Endothelial cell (in vitro differentiated cells): ENCODE measurements around the gene APOOL. TPM values are rescaled to one million over a fixed set of nuclear protein-coding genes. Genes with fewer than 3 reads are reported as not detected.
"Not testable (repeated sequence)": the region's sequence is repeated elsewhere in the genome, so short reads cannot be mapped to it uniquely, and the experiment has no call there.

Experiments
- DNase-seq: peaks from one replicate; pipeline ENCODE4 v3.0.0; 2021; ENCODE audit warnings: low spot score
- H3K27ac Mint-ChIP-seq: one replicate; pipeline ENCODE4 v1.8.0; 2021; ENCODE audit warnings: mixed read lengths, inconsistent platforms; ENCODE audit not compliant: unreplicated experiment
- H3K27me3 Mint-ChIP-seq: one replicate; pipeline ENCODE4 v1.8.0; 2021; ENCODE audit warnings: mild to moderate bottlenecking, moderate library complexity, mixed read lengths, inconsistent platforms; ENCODE audit not compliant: unreplicated experiment
- H3K36me3 Mint-ChIP-seq: one replicate; pipeline ENCODE4 v1.8.0; 2021; ENCODE audit warnings: mild to moderate bottlenecking, low read depth, mixed read lengths, inconsistent platforms; ENCODE audit not compliant: unreplicated experiment
- H3K4me1 Mint-ChIP-seq: one replicate; pipeline ENCODE4 v1.8.0; 2021; ENCODE audit warnings: mild to moderate bottlenecking, mixed read lengths, inconsistent platforms; ENCODE audit not compliant: unreplicated experiment
- H3K4me3 Mint-ChIP-seq: one replicate; pipeline ENCODE4 v1.8.0; 2021; ENCODE audit warnings: mild to moderate bottlenecking, mixed read lengths, inconsistent platforms; ENCODE audit not compliant: unreplicated experiment
- H3K9me3 Mint-ChIP-seq: one replicate; pipeline ENCODE4 v1.8.0; 2021; ENCODE audit warnings: mixed read lengths, inconsistent platforms; ENCODE audit not compliant: unreplicated experiment
- long read RNA-seq: library from polyadenylated mRNA; unstranded; transcript quantifications from one replicate; pipeline ENCODE4 v2.0.0, GENCODE V29; 2020; ENCODE audit not compliant: unreplicated experiment
- total RNA-seq: library from RNA; stranded (reverse); fragmentation: NEBNext Ultra II Directional; extraction: Animal tissue kit (Norgen Biotek cat#: 25700); gene quantifications from one replicate; pipeline ENCODE4 v1.2.1, GENCODE V29; 2021; ENCODE audit not compliant: unreplicated experiment
- TF ChIP-seq, protein P1 (sequence below): fragments of 200-600 bp; sonication (generic); IDR thresholded peaks from one replicate; pipeline ENCODE4 v1.5.0; 2021; ENCODE audit warnings: antibody characterized with exemption; ENCODE audit not compliant: unreplicated experiment

Gene APOOL, protein sequence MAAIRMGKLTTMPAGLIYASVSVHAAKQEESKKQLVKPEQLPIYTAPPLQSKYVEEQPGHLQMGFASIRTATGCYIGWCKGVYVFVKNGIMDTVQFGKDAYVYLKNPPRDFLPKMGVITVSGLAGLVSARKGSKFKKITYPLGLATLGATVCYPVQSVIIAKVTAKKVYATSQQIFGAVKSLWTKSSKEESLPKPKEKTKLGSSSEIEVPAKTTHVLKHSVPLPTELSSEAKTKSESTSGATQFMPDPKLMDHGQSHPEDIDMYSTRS
- 15.4 TPM for total RNA-seq
- long read RNA-seq: 0 reads

DNA sequence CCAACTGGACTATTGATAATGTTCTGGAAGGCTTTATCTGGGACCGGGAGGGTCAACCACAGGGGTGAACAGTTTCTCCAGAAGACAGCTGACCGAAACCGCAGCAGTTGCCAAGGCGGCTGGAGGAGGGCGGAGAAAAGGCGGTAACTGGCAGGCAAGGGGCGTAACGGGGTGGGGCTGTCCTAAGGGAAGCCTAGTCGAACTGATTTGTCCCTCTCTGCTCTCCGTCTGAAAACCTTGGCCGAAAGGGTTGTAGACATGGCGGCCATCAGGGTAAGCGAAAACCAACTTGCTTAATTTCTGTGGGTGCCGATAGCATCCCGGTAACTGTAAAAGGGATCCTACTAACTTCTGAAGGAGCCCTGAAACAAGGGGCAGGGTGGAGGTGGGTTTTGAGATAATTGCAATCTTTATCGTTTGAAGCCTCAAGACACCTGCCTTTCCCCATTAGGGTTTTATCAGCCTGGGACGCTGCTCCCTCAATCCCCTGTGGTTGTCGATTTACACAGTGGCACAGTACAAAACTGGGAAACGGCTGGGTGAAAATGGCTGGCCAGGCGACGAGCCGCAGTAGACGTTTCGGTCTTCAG is at the start of gene APOOL:
Gene APOOL (plus strand): TSS at position 223 of the 590 bp plus-strand sequence. CDS start 36 bp downstream, at position 259.
- peak; percentile 75 for DNase-seq
- Mint-ChIP-seq H3K4me1 (peaks cover 4% of the 10 kb centered on the region), H3K27ac (peak within 1 kb of the TSS; percentile 65), H3K36me3 (no peaks in the 10 kb centered on the region), H3K9me3 (no peaks in the 10 kb centered on the region), H3K4me3 (peak within 1 kb of the TSS; percentile 87), H3K27me3 (no peaks in the 10 kb centered on the region)
- TF ChIP-seq, protein P1, sequence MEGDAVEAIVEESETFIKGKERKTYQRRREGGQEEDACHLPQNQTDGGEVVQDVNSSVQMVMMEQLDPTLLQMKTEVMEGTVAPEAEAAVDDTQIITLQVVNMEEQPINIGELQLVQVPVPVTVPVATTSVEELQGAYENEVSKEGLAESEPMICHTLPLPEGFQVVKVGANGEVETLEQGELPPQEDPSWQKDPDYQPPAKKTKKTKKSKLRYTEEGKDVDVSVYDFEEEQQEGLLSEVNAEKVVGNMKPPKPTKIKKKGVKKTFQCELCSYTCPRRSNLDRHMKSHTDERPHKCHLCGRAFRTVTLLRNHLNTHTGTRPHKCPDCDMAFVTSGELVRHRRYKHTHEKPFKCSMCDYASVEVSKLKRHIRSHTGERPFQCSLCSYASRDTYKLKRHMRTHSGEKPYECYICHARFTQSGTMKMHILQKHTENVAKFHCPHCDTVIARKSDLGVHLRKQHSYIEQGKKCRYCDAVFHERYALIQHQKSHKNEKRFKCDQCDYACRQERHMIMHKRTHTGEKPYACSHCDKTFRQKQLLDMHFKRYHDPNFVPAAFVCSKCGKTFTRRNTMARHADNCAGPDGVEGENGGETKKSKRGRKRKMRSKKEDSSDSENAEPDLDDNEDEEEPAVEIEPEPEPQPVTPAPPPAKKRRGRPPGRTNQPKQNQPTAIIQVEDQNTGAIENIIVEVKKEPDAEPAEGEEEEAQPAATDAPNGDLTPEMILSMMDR: no peak

DNA sequence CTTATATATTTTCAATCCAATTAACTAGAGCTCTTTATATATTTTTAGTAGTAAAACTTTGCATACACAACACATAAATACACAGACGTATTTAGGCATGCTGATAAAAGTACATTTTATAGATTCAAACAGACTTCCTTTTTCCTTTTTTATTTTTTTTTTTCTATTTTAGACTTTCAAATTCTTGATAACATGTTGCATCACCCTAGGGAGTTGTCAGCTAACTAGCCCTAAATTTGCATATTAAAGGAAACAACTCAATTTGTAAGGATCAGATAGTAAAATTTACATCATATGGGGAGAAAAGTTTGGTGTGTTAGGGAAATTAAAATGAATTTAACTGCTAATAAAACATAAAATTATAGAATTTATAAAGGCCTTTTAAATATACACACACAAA is 47.4 kb upstream of the APOOL start:
- no peak overlapping the region for H3K27ac Mint-ChIP-seq
- TF ChIP-seq, protein P1: no peak
- no peak overlapping the region for H3K4me3 Mint-ChIP-seq
- no peaks in the 10 kb centered on the region for H3K36me3 Mint-ChIP-seq
- no peaks in the 10 kb centered on the region for H3K9me3 Mint-ChIP-seq
- H3K27me3 Mint-ChIP-seq: no peaks in the 10 kb centered on the region
- DNase-seq: no peak
- no peaks in the 10 kb centered on the region for H3K4me1 Mint-ChIP-seq

DNA sequence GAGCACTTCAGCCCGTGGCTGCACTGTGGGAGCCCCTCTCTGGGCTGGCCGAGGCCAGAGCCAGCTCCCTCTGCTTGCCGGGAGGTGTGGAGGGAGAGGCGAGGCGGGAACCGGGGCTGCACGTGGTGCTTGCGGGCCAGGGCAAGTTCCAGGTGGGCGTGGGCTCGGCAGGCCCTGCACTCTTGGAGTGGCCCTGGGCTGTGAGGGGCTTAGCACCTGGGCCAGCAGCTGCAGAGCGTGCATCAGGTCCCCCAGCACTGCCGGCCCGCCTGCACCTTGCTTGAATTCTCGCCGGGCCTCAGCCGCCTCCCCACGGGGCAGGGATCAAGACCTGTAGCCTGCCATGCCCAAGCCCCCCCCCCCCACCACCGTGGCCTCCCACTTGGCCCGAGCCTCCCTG is 28.9 kb upstream of the APOOL start:
- TF ChIP-seq, protein P1: no peak

DNA sequence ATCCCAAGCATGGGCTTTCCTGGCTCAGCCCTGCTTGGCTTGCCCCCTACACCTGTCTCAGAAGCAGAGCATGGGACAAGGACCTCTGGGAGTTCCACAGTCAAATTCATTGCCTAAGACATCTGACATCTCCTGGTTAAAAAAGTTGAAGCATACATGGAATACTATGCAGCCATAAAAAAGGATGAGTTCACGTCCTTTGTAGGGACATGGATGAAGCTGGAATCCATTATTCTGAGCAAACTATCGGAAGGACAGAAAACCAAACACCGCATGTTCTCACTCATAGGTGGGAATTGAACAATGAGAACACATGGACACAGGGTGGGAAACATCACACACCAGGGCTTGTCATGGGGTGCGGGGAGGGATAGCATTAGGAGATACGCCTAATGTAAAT is 11.9 kb upstream of the APOOL start:
- H3K9me3 Mint-ChIP-seq, H3K4me1 Mint-ChIP-seq, H3K4me3 Mint-ChIP-seq, H3K36me3 Mint-ChIP-seq, H3K27me3 Mint-ChIP-seq, H3K27ac Mint-ChIP-seq, DNase-seq: not testable (repeated sequence)

More for the DNA sequence above, 28.9 kb upstream of the APOOL start:
- peaks cover 4% of the 10 kb centered on the region for H3K9me3 Mint-ChIP-seq
- DNase-seq: no peak
- H3K36me3 Mint-ChIP-seq: no peaks in the 10 kb centered on the region
- H3K27me3 Mint-ChIP-seq: no peaks in the 10 kb centered on the region
- no peaks in the 10 kb centered on the region for H3K4me1 Mint-ChIP-seq
- H3K4me3 Mint-ChIP-seq: no peak overlapping the region
- H3K27ac Mint-ChIP-seq: no peak overlapping the region

DNA sequence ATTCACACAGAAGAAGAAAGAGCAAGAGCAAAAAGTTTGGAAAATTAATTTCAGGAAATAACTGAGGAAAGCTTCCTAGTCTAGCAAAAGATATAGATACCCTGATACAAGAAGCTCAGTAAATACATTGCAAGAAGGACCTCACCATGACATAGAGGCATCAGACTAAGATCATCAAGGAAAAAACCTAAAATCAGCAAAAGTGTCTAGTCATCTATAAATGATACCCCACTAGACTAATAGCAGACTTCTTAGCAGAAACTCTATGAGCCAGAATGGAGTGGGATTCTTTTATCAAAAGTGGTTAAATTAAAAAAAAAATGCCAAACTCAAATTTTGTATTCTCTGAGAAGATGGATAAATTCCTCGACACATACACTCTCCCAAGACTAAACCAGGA is 10.5 kb upstream of the APOOL start:
- H3K36me3 Mint-ChIP-seq: no peaks in the 10 kb centered on the region
- H3K4me3 Mint-ChIP-seq: no peak overlapping the region
- TF ChIP-seq, protein P1: no peak
- H3K4me1 Mint-ChIP-seq: no peaks in the 10 kb centered on the region
- H3K9me3 Mint-ChIP-seq: no peaks in the 10 kb centered on the region
- H3K27me3 Mint-ChIP-seq: no peaks in the 10 kb centered on the region
- DNase-seq: no peak
- no peak overlapping the region for H3K27ac Mint-ChIP-seq
